ENCODE results near the gene FAXC.
"Not testable (repeated sequence)": the region's sequence is repeated elsewhere in the genome, so short reads cannot be mapped to it uniquely, and the experiment has no call there.

Gene FAXC

DNA sequence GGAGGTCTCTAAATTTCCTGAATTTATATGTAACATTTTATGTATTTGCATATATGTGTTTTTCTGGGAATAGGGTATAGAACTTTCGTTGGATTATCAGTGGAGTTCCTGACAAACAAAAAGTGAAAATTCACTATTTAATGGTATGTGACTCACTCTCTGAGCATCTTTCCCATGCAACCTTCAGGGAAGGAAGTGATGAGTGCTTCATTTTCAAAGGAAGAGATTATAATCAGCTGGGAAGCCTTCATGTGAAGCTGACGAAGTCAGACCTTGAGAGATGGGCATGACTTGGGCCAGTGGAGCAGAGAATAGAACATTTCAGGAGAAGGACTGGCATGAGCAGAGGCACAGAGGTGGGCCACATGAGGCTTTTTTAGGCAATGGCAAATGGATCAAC is 72.7 kb downstream of the FAXC start:
- DNase-seq = no peak

GRCh38 chr6:99270826-99271225 is 78.6 kb downstream of the FAXC start:
- DNase-seq = no peak

GRCh38 chr6:99270030-99270429 is 79.4 kb downstream of the FAXC start:
- no peak for DNase-seq

GRCh38 chr6:99269207-99269606 is 80.3 kb downstream of the FAXC start:
- DNase-seq = no peak

GRCh38 chr6:99266996-99267395 is 82.5 kb downstream of the FAXC start:
- DNase-seq = not testable (repeated sequence)

- DNase-seq = not testable (repeated sequence)
Measured at GRCh38 chr6:99265447-99265846, 84.0 kb downstream of the FAXC start.

DNA sequence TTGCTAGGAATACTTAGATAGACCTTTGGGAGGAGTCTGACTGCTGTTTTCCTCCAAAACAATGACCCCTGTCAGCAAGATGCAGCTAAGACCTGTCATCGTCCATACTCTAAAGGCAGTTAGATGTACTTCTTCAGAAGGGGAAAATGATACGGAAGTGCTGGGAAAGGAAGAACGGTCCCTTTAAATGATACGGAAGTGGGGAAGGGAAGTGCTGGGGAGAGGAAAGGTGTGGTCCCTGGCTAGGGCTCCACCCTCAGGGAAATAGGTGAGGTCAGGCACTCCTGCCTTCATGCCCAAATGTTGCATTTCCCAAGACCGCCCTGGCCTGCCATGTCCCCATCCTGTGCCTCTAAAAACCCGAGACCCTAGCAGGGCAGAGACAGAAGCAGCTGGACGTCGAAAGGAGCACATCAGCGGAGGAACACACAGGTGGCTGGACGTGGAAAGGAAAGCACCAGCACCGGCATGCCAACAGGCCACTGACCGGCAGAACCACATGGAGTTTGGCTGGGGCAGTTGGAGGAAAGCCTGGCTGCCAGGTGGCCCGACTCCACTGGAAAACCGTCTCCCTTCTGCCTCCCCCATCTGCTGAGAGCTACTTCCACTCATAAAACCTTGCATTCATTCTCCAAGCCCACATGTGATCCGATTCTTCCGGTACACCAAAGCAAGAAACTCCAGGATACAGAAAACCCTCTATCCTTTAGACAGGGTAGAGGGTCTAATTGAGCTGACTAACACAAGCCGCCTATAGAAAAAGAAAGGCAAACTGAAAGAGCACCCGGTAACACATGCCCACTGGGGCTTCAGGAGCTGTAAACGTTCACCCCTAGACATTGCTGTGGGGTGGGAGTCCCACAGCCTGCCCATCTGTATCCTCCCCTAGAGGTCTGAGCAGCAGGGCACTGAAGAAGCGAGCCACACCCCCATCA is 94.6 kb downstream of the FAXC start:
- no peak for DNase-seq

GRCh38 chr6:99253271-99253670 is 96.2 kb downstream of the FAXC start:
- DNase-seq = no peak

GRCh38 chr6:99252421-99252820 is 97.1 kb downstream of the FAXC start:
- no peak for DNase-seq

DNA sequence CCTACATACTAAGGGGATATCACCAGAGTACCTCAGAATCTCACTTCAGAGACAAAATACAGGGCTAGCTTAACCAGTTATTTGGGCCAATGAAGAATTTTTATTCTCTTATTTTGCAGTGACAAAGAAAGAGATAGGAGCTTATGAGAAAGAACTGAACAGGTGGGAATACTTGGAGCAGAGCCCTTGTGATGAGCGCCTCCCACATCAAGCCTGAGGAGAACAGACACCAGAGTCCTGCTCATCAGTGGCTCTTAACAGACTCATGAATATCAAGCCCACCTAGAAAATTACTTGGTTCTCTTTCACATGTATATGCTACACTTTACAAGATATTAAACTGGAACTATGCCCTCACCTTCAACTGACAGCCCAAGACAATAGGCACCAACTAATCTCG is 99.0 kb downstream of the FAXC start:
- no peak for DNase-seq

DNA sequence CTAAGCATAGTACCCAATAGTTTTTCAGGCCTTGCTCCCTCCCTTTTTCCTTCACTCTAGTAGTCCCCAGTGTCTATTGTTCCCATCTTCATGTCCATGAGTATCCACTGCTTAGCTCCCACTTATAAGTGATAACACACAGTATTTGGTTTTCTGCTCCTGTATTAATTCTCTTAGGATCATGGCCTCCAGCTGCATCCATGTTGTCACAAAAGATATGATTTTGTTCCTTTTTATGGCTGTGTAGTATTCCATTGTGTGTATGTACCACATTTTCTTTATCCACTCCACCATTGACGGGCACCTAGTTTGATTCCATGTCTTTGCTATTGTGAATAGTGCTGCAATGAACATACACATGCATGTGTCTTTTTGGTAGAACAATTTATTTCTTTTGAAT is 102.9 kb downstream of the FAXC start:
- no peak for DNase-seq

- no peak for DNase-seq
Measured at GRCh38 chr6:99241905-99242534, 107.5 kb downstream of the FAXC start.

GRCh38 chr6:99236010-99236409 is 113.5 kb downstream of the FAXC start:
- DNase-seq = no peak

DNA sequence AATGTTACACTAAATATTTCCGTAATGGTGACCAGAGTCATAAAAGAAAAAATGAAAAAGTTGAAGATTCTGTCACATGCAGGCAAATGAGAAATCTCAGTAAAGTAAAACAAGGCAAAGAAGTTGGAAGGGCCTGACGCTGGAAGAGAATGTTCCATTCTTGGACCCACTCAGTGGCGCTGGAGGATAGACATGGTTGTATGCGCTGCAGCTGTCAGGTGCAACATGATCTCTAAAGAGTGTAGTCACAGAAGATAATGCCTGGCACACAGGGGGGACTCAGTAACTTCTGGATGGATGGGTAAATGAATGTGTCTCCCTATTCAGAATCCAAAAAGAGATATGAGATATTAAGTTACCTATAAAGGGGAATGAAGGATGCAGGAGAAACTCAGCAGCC is 116.3 kb downstream of the FAXC start:
- no peak for DNase-seq

- DNase-seq = no peak
Measured at GRCh38 chr6:99232056-99232455, 117.4 kb downstream of the FAXC start.

GRCh38 chr6:99225172-99225571 is 124.3 kb downstream of the FAXC start:
- DNase-seq = no peak
